MM.1S (cell line): ENCODE data around the gene USF2.

Source experiments
- EZH2phosphoT487 ChIP-seq: fragments of 300-600 bp; sonication (generic); IDR thresholded peaks from 2 replicates; pipeline ENCODE4 v1.6.1; 2018; ENCODE audit warnings: antibody characterized with exemption, low read length
- TF ChIP-seq, protein P1 (sequence below): fragments of 300-600 bp; sonication (generic); IDR thresholded peaks from 2 replicates; pipeline ENCODE4 v1.5.1; 2016; ENCODE audit warnings: antibody characterized with exemption, low read length, mixed read lengths

DNA sequence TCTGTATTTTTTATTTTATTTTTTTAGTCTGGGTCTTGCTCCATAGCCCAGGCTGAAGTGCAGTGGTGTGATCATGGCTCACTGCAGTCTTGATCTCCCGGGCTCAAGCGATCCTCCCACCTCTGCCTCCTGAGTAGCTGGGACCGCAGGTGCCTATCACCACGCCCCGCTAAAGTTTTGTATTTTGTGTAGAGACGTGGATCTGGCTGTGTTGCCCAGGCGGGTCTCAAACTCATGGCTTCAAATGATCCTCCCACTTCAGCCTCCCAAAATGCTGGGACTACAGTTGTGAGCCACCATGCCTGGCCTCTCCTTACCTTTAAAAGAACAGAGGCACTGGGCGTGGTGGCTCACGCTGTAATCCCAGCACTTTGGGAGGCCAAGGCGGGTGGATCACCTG, 19.0 kb downstream of the USF2 start:
- TF ChIP-seq, protein P1, sequence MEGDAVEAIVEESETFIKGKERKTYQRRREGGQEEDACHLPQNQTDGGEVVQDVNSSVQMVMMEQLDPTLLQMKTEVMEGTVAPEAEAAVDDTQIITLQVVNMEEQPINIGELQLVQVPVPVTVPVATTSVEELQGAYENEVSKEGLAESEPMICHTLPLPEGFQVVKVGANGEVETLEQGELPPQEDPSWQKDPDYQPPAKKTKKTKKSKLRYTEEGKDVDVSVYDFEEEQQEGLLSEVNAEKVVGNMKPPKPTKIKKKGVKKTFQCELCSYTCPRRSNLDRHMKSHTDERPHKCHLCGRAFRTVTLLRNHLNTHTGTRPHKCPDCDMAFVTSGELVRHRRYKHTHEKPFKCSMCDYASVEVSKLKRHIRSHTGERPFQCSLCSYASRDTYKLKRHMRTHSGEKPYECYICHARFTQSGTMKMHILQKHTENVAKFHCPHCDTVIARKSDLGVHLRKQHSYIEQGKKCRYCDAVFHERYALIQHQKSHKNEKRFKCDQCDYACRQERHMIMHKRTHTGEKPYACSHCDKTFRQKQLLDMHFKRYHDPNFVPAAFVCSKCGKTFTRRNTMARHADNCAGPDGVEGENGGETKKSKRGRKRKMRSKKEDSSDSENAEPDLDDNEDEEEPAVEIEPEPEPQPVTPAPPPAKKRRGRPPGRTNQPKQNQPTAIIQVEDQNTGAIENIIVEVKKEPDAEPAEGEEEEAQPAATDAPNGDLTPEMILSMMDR, result no peak
- TF ChIP-seq EZH2phosphoT487, result no peak
